NCI-H2196 (cell line): ENCODE data around the gene SSRP1.
"Not testable (repeated sequence)": the region's sequence is repeated elsewhere in the genome, so short reads cannot be mapped to it uniquely, and the experiment has no call there.

ENCODE experiments used
- DNase-seq: peaks from one replicate; lab custom pipeline; 2025; ENCODE audit not compliant: unreplicated experiment; lab: John Stamatoyannopoulos, UW

SSRP1 gene

GRCh38 chr11:57303280-57303989, 32.3 kb downstream of the SSRP1 start:
- DNase-seq: no peak

- no peak for DNase-seq
Observed at GRCh38 chr11:57302489-57302888, 33.2 kb downstream of the SSRP1 start.

GRCh38 chr11:57301711-57302423, 33.8 kb downstream of the SSRP1 start:
- DNase-seq: no peak

- no peak for DNase-seq
Observed at GRCh38 chr11:57300785-57301184, 34.9 kb downstream of the SSRP1 start.

- DNase-seq: no peak
Observed at GRCh38 chr11:57299150-57299737, 36.4 kb downstream of the SSRP1 start.

GRCh38 chr11:57297221-57297620, 38.5 kb downstream of the SSRP1 start:
- no peak for DNase-seq

- DNase-seq: not testable (repeated sequence)
Observed at GRCh38 chr11:57296205-57296604, 39.5 kb downstream of the SSRP1 start.

GRCh38 chr11:57294225-57295131, 41.2 kb downstream of the SSRP1 start:
- DNase-seq: peak; percentile 75

- DNase-seq: no peak
Observed at GRCh38 chr11:57290288-57290687, 45.4 kb downstream of the SSRP1 start.

- peak; percentile 36 for DNase-seq
Observed at GRCh38 chr11:57288771-57289579, 46.7 kb downstream of the SSRP1 start.

GRCh38 chr11:57287884-57288283, 47.8 kb downstream of the SSRP1 start:
- no peak for DNase-seq

GRCh38 chr11:57283231-57283990, 52.3 kb downstream of the SSRP1 start:
- no peak for DNase-seq

- DNase-seq: not testable (repeated sequence)
Observed at GRCh38 chr11:57281546-57281945, 54.1 kb downstream of the SSRP1 start.

- no peak for DNase-seq
Observed at GRCh38 chr11:57279116-57279515, 56.6 kb downstream of the SSRP1 start.

- DNase-seq: no peak
Observed at GRCh38 chr11:57278721-57279095, 57.0 kb downstream of the SSRP1 start.

GRCh38 chr11:57277845-57278720, 57.6 kb downstream of the SSRP1 start:
- peak; percentile 68 for DNase-seq

- DNase-seq: no peak
Observed at GRCh38 chr11:57276971-57277675, 58.6 kb downstream of the SSRP1 start.
